Colonic mucosa (tissue), 4 donors: ENCODE data around the gene ZFAND3. TPM values are rescaled to one million over a fixed set of nuclear protein-coding genes. Genes with fewer than 3 reads are reported as not detected.

Experiments
- DNase-seq: peaks from one replicate; pipeline ENCODE4 v3.0.0-alpha.2; 2020
- H3K27ac ChIP-seq: fragments of 200-600 bp; one replicate; pipeline ENCODE4 v1.8.0; 2021
- H3K27me3 ChIP-seq: fragments of 200-600 bp; one replicate; pipeline ENCODE4 v1.8.0; 2021
- H3K36me3 ChIP-seq: fragments of 200-600 bp; one replicate; pipeline ENCODE4 v1.8.0; 2021
- H3K4me1 ChIP-seq: fragments of 200-600 bp; one replicate; pipeline ENCODE4 v1.8.0; 2021; ENCODE audit warnings: mild to moderate bottlenecking
- H3K4me3 ChIP-seq: fragments of 200-600 bp; one replicate; pipeline ENCODE4 v1.8.0; 2021
- H3K9ac ChIP-seq, 2 donors: one replicate each; pipeline ENCODE4 v1.7.0; 2013; ENCODE audit warnings: control low read depth in 2 of 2, low read depth in 2 of 2, low read length in 2 of 2
- H3K9me3 ChIP-seq: fragments of 200-600 bp; one replicate; pipeline ENCODE4 v1.8.0; 2021
- CTCF ChIP-seq: fragments of 200-600 bp; IDR thresholded peaks from one replicate; pipeline ENCODE4 v1.8.0; 2022; ENCODE audit warnings: antibody characterized with exemption, mild to moderate bottlenecking
- intact Hi-C: fragments of 100-400 bp; cut with DNase I; formaldehyde crosslinking; loops from one replicate; pipeline ENCODE4 v1.14.1; 2022
- total RNA-seq, 2 donors: library from RNA; stranded (reverse); fragmentation: NEBNext Ultra II Directional in 1 of 2; extraction: Animal tissue kit (Norgen Biotek cat#: 25700) in 1 of 2; gene quantifications; one replicate each; pipeline ENCODE4 v1.2.1, GENCODE V29; 2021
- donor health status: healthy.
- donor health status: DM: no; HTN: no; CAD: no.
- donor health status: DM: no; HTN: no; CAD: no.

ZFAND3 gene
- total RNA-seq, 2 donors from 2014 or later, result 42.0 to 96.8 TPM

DNA sequence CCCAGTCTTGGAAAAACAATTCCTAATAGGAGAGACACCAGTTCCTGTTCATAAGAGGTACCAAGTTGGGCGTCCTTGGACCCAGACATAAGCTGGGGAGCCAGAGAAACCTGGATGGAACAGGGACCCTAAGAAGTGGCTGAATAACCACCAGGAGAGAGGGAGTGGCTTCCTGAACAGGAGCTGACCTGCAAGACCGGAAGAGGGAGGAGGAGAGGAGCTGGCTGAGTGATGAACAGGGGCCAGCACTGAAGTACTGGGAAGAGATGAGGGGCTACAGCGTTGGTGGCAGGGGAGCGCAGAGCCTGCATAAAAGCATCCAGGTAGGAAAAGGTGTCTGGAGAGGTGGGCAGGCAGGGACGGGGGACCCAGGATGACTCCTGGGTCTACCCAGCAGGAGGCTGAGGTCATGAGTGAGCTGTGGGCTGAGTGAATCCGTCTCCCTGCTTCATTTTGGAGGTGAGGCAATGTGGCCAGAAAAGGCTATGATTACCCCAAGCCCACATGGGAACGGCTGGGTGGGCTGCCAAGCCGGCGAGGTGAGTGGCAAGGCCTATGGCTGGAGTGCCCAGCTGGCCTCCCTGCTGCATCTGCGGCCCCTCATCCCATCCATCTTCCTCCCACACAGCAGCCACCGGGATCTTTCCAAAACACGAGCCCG, 34.4 kb upstream of the ZFAND3 start:
- no peaks in the 10 kb centered on the region for H3K36me3 ChIP-seq
- no peak overlapping the region for H3K27ac ChIP-seq
- H3K4me1 ChIP-seq, result peaks cover 4% of the 10 kb centered on the region
- no peak overlapping the region for H3K9ac ChIP-seq
- TF ChIP-seq CTCF, result no peak
- intact Hi-C loops, result no loop called here
- peaks cover 10% of the 10 kb centered on the region for H3K27me3 ChIP-seq
- H3K4me3 ChIP-seq, result no peak overlapping the region
- no peak for DNase-seq
- no peaks in the 10 kb centered on the region for H3K9me3 ChIP-seq

- H3K9ac ChIP-seq, result no peak overlapping the region
- peaks cover 4% of the 10 kb centered on the region for H3K4me1 ChIP-seq
- no peak for DNase-seq
- no peaks in the 10 kb centered on the region for H3K9me3 ChIP-seq
- H3K36me3 ChIP-seq, result no peaks in the 10 kb centered on the region
- H3K4me3 ChIP-seq, result no peak overlapping the region
- no peak overlapping the region for H3K27ac ChIP-seq
- intact Hi-C loops, result no loop called here
- no peak for TF ChIP-seq CTCF
- peaks cover 10% of the 10 kb centered on the region for H3K27me3 ChIP-seq
Measured at GRCh38 chr6:37785663-37786270, 33.8 kb upstream of the ZFAND3 start.

- DNase-seq, result no peak
- H3K27me3 ChIP-seq, result peaks cover 10% of the 10 kb centered on the region
- TF ChIP-seq CTCF, result no peak
- H3K4me1 ChIP-seq, result peaks cover 4% of the 10 kb centered on the region
- no peak overlapping the region for H3K27ac ChIP-seq
- no peaks in the 10 kb centered on the region for H3K36me3 ChIP-seq
- intact Hi-C loops, result no loop called here
- H3K9ac ChIP-seq, result no peak overlapping the region
- no peaks in the 10 kb centered on the region for H3K9me3 ChIP-seq
- H3K4me3 ChIP-seq, result no peak overlapping the region
Measured at GRCh38 chr6:37787216-37787615, 32.3 kb upstream of the ZFAND3 start.

GRCh38 chr6:37788259-37788658, 31.3 kb upstream of the ZFAND3 start:
- no peak overlapping the region for H3K9ac ChIP-seq
- TF ChIP-seq CTCF, result no peak
- H3K36me3 ChIP-seq, result no peaks in the 10 kb centered on the region
- no peak for DNase-seq
- no peak overlapping the region for H3K4me3 ChIP-seq
- no peak overlapping the region for H3K27ac ChIP-seq
- peaks cover 7% of the 10 kb centered on the region for H3K27me3 ChIP-seq
- intact Hi-C loops, result no loop called here
- no peaks in the 10 kb centered on the region for H3K9me3 ChIP-seq
- H3K4me1 ChIP-seq, result peaks cover 4% of the 10 kb centered on the region

DNA sequence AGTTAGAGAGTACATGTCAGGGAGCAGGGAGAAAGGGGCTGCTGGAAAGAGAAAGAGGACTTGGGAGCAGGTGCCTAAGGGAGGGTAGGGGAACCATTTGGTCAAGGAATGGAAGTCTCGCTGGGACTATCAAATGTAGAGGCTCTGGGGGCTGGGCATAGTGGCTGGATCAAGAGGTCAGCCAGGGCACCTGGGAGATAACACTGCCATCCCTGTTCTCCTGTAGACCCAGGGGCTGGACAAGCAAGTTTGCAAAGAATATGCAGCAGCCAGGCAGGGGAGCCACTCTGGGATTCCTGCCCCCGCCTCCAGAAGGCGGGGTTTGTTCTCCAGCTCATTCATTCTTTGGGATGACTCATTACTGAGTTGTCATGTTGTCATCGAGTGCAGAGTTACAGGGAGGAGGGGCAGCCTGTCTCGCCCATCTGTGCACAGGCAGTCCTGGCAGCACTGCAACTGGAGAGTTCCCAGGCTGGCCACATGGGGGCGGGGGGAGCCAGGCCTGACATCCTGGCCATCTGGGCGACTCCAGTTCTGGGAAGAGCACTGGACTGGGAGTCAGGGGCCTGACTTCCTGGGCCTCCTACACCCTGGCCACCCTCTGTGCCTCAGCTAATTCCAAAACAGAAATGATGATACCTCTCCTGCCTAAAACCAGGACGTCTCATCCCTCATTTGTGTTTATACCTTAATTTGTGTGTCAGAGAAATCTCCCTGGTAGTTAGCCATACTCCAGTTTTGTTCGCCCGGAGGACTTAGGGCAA, 28.2 kb upstream of the ZFAND3 start:
- Histone ChIP-seq H3K27me3 (no peaks in the 10 kb centered on the region), H3K9me3 (no peaks in the 10 kb centered on the region), H3K4me3 (no peak overlapping the region), H3K9ac (no peak overlapping the region), H3K27ac (no peak overlapping the region), H3K36me3 (no peaks in the 10 kb centered on the region), H3K4me1 (no peaks in the 10 kb centered on the region)
- peak; percentile 93 for TF ChIP-seq CTCF
- intact Hi-C loops, result loop anchor here (10.0 kb wide), 1 partner anchor 223 kb away; no protein-coding TSS in a partner anchor
- peak; percentile 93 for DNase-seq
